G401.6 (cell line): ENCODE results near the gene ARVCF.

Experiments
- FAIRE-seq: peaks from 2 replicates; lab custom pipeline; 2012; peaks lifted over from hg19 to GRCh38; lab: Jason Lieb, UNC

ARVCF gene

DNA sequence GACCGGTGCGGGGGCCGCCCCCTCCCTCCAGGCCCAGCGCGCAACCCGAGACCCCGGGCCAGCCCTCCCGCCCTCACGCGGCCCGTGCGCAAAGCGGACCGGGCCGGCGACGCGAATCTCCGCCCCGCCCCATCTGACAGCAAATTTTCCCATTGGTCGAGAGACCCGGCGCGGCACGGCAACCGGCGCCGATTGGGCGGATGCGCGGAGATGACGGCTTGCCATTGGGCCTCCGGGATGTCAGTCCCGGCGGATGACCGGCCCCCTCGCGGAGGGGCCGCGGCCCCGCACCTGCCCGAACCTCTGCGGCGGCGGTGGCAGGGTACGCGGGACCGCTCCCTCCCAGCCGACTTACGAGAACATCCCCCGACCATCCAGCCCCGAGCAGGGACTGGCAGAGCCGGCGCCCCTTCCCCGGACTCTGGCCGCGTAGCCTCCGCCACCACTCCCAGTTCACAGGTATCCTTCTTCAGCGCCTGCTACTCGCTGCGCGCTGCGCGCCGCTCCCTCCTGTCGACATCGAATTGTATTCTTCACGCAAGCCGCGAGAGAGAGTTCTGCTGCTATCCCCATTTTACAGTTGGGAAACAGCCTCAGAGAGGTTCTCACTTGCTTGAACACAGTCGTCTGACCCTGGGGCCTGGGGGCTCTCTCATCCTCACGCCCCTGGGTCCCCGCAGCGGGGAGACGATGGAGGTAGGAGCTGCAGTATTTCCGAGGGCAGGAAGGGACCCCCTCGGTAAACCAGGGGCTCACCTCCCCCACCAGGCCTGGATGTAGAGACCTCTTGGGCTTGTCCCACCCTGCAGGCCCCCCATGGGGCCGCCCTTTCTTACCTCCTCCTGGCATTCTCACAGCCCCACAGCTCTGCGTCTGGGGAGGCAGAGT is at the start of gene ARVCF:
Gene ARVCF (minus strand): TSS at position 90 of the 888 bp plus-strand sequence. CDS start 26,029 bp downstream, outside the sequence.
- no peak for FAIRE-seq

GRCh38 chr22:20065896-20066616 is 49.4 kb upstream of the ARVCF start:
- no peak for FAIRE-seq

- FAIRE-seq, result no peak
Measured at GRCh38 chr22:20064545-20065262, 48.1 kb upstream of the ARVCF start.

GRCh38 chr22:20064140-20064480 is 47.5 kb upstream of the ARVCF start:
- FAIRE-seq, result no peak

DNA sequence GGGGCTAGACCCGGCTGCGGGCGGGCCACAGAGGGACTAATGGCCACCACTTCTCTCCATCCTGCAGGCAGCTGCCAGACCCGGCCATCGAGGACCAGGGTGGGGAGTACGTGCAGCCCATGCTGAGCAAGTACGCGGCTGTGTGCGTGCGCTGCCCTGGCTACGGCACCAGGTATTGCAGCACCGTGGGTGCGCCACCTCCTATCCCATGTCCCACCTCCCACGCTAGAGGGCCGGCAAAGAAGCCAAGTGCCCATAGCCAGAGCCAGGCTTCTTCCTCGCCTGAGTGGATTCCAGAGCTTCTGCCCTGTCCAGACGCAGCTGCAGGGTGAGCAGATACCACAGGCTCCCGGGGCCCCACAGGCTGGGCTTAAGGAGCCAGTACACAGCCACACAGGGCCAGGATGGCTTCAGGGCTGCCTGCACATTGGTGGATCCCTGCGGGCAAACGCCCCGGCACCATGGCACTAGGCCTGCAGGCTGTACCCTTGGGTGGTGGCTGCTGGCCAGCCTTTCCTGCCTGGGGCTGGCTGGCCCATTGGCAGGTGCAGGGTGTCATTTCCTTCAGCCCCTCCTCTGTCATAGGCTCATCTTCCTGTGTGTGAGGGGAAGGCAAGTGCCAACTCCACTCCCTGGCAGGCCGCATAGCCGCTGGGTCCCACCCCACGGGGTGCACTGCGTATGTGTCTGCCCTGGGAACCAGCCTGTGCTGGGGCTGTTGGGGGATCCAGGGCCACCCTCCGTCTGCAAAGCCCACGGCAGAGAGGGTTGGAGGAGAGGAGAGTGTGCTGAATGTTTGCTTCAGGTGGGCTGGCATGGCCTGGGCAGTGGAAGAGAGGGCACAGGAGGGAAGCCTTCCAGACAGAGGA is 46.9 kb upstream of the ARVCF start:
- no peak for FAIRE-seq

DNA sequence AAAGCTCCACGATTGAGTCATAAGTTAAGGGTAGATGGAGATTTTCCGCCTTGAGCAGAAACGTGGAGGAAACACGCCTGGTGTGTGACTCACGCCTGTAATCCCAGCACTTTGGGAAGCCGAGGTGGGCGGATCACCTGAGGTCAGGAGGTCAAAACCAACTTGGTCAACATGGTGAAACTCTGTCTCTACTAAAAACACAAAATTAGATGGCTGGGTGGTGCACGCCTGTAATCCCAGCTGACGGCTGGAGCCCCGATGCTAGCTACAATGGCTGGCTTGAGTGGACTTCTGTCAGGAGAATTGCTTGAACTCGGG is 46.1 kb upstream of the ARVCF start:
- FAIRE-seq, result no peak

DNA sequence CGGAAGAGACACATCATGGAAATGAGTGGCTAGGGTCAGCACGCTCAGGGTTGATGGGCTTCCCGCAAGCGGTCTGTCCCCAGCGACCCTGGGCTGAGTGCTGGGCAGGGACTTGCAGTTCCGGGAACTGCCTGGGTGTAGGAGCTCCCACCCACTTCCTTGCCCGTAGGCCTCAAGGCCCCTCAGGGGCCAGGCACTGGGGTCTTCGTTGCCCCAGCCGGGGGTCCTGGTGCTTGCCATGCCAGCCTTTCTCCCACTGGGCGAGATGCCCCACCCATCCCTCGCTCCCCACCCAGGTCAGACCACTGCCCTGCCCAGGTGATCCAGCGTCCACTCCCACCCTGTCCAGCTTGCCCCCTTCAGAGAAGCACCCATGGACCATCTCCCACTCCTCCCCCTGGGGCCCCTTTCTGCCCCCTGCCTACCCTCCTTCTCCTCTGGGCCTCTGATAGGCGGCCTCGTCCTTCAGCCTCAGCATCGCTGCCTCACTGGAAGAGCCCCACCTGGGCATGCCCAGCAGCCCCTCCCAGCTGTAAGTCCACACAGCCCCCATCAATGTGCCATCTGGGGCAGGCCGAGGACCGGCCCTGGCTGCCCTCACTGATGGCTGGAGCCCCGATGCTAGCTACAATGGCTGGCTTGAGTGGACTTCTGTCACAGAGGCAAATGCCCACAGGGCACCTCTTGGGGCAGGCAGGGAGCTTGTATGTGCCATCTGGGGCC is 45.6 kb upstream of the ARVCF start:
- no peak for FAIRE-seq

- FAIRE-seq, result no peak
Measured at GRCh38 chr22:20061481-20061861, 44.8 kb upstream of the ARVCF start.

DNA sequence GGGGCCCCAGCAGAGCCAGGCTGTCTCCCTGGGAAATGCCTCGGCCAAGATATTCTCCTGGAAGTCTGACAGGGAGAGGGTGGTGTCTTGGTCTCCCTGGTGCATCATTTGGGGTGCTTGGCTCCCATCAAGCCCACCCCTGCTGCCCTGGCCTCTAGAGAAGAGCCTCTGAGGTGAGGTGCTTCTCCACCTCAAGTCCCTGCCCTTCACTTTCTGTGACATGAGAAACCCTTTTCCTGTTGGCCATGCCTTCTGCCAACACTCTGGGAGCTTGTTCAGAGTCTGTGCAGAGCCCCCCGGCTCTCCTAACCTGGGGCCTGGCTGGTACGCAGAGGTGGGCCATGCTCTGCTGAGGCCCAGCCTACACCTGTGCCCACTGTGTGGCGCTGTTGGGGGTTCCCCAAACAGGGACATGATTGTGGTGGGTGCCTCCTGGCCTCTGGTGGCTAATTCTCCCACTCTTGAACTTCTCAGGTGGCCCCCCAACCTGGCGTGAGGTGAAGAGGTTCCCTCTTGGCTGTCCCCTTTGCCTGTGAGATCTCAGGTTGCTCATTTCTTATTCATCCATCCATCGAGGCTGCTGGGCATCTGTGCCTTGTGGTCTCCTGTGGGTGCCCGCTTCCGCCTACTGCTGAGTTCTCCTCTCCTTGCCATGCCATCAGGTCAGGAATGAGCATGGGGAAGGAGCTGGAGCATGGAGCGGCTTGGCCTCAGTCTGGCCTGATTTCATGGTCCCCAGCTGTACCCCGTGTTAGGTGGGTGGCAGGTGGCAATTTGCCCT is 44.3 kb upstream of the ARVCF start:
- FAIRE-seq, result no peak

GRCh38 chr22:20058989-20059770 is 42.6 kb upstream of the ARVCF start:
- no peak for FAIRE-seq

DNA sequence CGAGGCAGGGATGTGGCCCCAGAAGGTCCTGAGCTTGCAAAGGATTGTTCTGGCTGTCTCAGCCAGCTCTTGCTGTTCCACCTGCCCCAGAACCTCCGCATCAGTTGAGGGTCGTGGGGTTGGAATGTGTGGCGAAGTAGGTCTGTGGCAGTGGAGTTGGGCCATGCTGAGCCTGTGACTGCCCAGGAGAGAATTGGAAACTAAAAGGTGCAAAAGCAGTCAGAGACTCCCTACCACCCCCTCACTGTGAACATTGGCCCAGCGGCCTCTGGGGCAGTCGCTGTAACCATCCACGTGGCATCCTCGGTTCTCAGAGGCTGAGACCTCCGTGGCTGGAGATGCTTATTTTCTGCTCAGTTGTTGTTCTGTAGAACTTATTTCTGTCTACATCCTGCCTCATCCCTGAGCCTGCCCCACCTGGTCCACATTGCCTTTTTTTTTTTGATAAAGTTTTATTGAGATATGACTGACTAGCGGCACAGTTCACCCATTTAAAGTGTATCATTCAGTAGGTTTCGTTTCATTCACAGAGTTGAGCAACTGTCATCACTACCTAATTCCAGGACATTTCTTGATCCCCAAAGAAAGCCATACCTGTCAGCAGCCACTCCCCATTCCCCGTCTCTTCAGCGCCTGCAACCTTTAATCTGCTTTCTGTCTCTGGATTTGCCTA is 41.1 kb upstream of the ARVCF start:
- no peak for FAIRE-seq

DNA sequence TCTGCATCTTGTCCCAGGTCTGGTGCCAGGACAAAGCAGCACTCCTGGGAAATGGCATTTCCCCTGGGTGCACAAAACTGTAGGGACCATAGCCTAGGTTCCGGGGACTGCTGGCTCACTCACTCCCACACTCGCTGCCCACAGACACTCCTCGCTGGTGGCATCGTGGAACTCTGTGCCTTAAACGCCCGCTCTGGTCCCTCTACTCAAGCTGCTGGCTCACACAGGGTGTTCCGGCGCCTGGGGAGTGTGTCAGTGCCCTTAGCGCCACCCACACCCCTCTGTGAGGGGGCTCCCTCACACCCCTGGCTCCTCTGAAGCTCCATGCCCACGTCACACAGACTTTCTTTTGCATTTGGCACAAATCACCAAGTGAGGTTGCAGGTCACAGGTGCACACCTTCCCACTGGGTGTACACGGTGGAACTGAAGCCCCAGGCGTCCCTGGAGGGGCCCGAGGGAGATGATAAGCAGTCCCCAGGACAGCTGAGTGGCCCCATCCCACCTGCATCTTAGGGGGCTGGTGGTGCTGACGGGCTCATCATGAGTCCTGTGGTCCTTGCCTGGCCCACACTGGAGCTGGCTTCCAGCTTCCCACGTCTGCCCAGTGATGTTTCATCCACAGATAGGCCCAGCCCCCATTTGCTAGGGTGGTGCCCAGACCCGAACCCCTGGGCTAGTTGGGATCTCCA is 40.2 kb upstream of the ARVCF start:
- no peak for FAIRE-seq

- FAIRE-seq, result no peak
Measured at GRCh38 chr22:20056161-20056560, 39.5 kb upstream of the ARVCF start.

- FAIRE-seq, result no peak
Measured at GRCh38 chr22:20055654-20056053, 39.0 kb upstream of the ARVCF start.

DNA sequence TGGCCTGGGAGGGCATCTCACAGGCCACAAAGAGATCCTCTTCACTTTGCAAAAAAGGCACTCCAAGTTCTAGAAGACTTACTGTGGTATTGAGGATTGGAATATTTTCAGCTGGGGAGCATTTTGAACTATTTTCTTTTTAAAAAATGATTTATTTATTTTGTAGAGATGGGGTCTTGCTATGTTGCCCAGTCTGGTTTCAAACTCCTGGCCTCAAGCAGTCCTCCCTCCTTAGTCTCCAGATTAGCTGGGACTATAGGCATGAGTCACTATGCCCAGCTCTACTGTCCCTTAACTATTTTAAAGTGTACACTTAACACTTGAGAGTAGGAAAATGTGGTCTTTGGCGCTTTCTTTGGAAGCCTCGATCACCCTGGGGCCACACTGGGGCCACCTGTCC is 38.5 kb upstream of the ARVCF start:
- no peak for FAIRE-seq

- FAIRE-seq, result no peak
Measured at GRCh38 chr22:20054485-20054884, 37.9 kb upstream of the ARVCF start.

GRCh38 chr22:20054034-20054427 is 37.4 kb upstream of the ARVCF start:
- no peak for FAIRE-seq

DNA sequence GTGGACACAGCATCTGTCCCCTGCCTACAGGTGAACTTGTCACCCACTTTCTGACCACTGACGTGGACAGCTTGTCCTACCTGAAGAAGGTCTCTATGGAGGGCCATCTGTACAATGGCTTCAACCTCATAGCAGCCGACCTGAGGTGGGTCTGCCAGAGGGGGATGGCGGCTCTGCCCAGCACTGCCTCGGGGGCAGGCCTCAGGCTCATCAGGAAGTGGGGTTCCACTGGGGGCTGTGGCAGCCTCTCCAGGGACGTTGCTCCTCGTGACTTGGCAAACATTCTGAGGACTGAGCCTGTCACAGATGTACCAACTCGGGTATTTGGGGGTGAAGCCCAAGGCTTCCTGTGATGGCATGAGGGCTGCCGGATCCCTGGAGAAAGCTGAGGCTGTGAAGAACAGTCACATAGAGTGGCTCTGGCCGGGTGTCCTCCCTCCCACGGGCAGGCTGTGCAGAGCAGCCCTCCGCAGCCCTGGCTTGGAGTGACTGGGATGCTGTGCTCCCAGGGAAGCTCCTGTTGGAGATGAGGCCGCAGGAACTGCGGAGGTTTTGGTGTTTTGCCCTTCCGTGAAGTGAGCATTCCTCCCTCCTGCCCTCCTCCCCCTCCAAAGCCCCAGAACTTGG is 36.9 kb upstream of the ARVCF start:
- FAIRE-seq, result no peak
